ENCODE measurements around the gene PATL2. TPM values are rescaled to one million over a fixed set of nuclear protein-coding genes. Genes with fewer than 3 reads are reported as not detected.

Gene PATL2
- total and polyA plus RNA-seq, 2 donors (not counting 3 experiments of a cell fraction or from before 2014, with no cell fraction given): 0.18 TPM; not detected in 1

- FAIRE-seq (no peak), DNase-seq (ENCODE audit: low read depth, low spot score) (no peak)
- Histone ChIP-seq H3K79me2 (ENCODE audit: control insufficient read depth, insufficient read depth, low read length) (no peaks in the 10 kb centered on the region), H3K9ac (replicated peaks; ENCODE audit: extremely low read depth, insufficient read depth, low read length) (no peak overlapping the region), H3K36me3 (ENCODE audit: control insufficient read depth in 2 of 2, extremely low read depth in 1 of 2, insufficient read depth in 2 of 2, low read length in 2 of 2) (peaks cover 5 to 9% of the 10 kb centered on the region in 2 experiments), H3K27me3 (ENCODE audit: control insufficient read depth in 2 of 2, insufficient read depth in 2 of 2, low read length in 2 of 2) (no peaks in the 10 kb centered on the region), H3K9me1 (replicated peaks; ENCODE audit: control insufficient read depth, extremely low read depth, insufficient read depth, low read length) (no peaks in the 10 kb centered on the region), H3K4me2 (ENCODE audit: insufficient read depth, low read length) (no peak overlapping the region), H3K4me1 (ENCODE audit: control insufficient read depth, extremely low read depth, insufficient read depth, low read length) (no peaks in the 10 kb centered on the region), H4K20me1 (replicated peaks; ENCODE audit: control insufficient read depth, extremely low read depth, insufficient read depth, low read length) (no peaks in the 10 kb centered on the region), H3K27ac (ENCODE audit: insufficient read depth, low read depth, low read length) (no peak overlapping the region), H2AFZ (ENCODE audit: low read depth, low read length) (no peak overlapping the region), H3K9me3 (replicated peaks; ENCODE audit: control insufficient read depth, insufficient read depth, low read length) (no peaks in the 10 kb centered on the region), H3K4me3 (replicated peaks in 1 of 3; ENCODE audit: insufficient read depth in 1 of 3, low read depth in 1 of 3, low read length in 3 of 3) (no peak overlapping the region)
- no TSS peak for BruUV-seq (replicated peaks)
- TF ChIP-seq, protein P1, sequence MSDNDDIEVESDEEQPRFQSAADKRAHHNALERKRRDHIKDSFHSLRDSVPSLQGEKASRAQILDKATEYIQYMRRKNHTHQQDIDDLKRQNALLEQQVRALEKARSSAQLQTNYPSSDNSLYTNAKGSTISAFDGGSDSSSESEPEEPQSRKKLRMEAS (IDR thresholded peaks at IDR 0.05; ENCODE audit: insufficient read depth, insufficient read length): no peak
- TF ChIP-seq, protein P2, sequence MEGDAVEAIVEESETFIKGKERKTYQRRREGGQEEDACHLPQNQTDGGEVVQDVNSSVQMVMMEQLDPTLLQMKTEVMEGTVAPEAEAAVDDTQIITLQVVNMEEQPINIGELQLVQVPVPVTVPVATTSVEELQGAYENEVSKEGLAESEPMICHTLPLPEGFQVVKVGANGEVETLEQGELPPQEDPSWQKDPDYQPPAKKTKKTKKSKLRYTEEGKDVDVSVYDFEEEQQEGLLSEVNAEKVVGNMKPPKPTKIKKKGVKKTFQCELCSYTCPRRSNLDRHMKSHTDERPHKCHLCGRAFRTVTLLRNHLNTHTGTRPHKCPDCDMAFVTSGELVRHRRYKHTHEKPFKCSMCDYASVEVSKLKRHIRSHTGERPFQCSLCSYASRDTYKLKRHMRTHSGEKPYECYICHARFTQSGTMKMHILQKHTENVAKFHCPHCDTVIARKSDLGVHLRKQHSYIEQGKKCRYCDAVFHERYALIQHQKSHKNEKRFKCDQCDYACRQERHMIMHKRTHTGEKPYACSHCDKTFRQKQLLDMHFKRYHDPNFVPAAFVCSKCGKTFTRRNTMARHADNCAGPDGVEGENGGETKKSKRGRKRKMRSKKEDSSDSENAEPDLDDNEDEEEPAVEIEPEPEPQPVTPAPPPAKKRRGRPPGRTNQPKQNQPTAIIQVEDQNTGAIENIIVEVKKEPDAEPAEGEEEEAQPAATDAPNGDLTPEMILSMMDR (IDR thresholded peaks at IDR 0.05; ENCODE audit: extremely low read depth in 1 of 2, insufficient read depth in 1 of 2, low read depth in 1 of 2, low read length in 2 of 2): no peak
- no peak for TF ChIP-seq JUN (IDR thresholded peaks at IDR 0.05; ENCODE audit: borderline replicate concordance, insufficient read depth, insufficient read length, low read depth)
- TF ChIP-seq POLR2A (IDR thresholded peaks at IDR 0.05; ENCODE audit: low read depth, low read length): no peak
- TF ChIP-seq EZH2 (IDR thresholded peaks at IDR 0.05; ENCODE audit: borderline replicate concordance, low read depth, low read length, severe bottlenecking): no peak
- TF ChIP-seq MYC (IDR thresholded peaks at IDR 0.05; ENCODE audit: low read depth, low read length): no peak
- no peak for TF ChIP-seq GATA2 (IDR thresholded peaks at IDR 0.05; ENCODE audit: insufficient read depth, insufficient read length, low read depth, low read length)
- no peak for TF ChIP-seq FOS (IDR thresholded peaks at IDR 0.05; ENCODE audit: borderline replicate concordance, insufficient read depth, low read length)
- TF ChIP-seq POLR2AphosphoS5 (IDR thresholded peaks at IDR 0.05; ENCODE audit: insufficient read depth, low read depth, low read length): no peak
- ChIA-PET CTCF (interaction anchor here (0.7 kb wide), 1 partner anchor 9 kb away, joined by 4 read pairs; the partner anchor contains the start of gene SPG11), POLR2A (interaction anchor here (1.0 kb wide), 1 partner anchor 9 kb away, joined by 4 read pairs; the partner anchor contains the start of gene SPG11)
- dilution Hi-C loops (cut with MboI; ENCODE audit: extremely low pct_ligation_motif_present, low sequenced_read_pairs) (no loop called here), intact Hi-C loops (cut with micrococcal nuclease) (no loop called here)
Measured at GRCh38 chr15:44654858-44655257, 56.3 kb downstream of the PATL2 start.
